Ishikawa (cell line): Measurements from ENCODE around the gene TMED4.

Experiments
- CEBPB ChIP-seq: IDR thresholded peaks from 2 replicates; pipeline ENCODE4 v1.6.1; 2012
- CREB1 ChIP-seq: IDR thresholded peaks from 2 replicates; pipeline ENCODE4 v1.6.1; 2012; ENCODE audit warnings: low read depth
- EGR1 ChIP-seq: IDR thresholded peaks from 2 replicates; pipeline ENCODE4 v1.6.1; 2012
- EP300 ChIP-seq: IDR thresholded peaks from 2 replicates; pipeline ENCODE4 v1.6.1; 2012; ENCODE audit warnings: borderline replicate concordance
- FOXM1 ChIP-seq: IDR thresholded peaks from 2 replicates; pipeline ENCODE4 v1.6.1; 2012; ENCODE audit warnings: low read depth, borderline replicate concordance
- MAX ChIP-seq: IDR thresholded peaks from 2 replicates; pipeline ENCODE4 v1.6.1; 2012
- NFIC ChIP-seq: IDR thresholded peaks from 2 replicates; pipeline ENCODE4 v1.6.1; 2012
- RAD21 ChIP-seq: IDR thresholded peaks from 2 replicates; pipeline ENCODE4 v1.6.1; 2012; ENCODE audit warnings: low read depth
- REST ChIP-seq: IDR thresholded peaks from 2 replicates; pipeline ENCODE4 v1.6.1; 2012; ENCODE audit warnings: low read depth, mild to moderate bottlenecking
- TAF1 ChIP-seq: IDR thresholded peaks from 2 replicates; pipeline ENCODE4 v1.6.1; 2012; ENCODE audit warnings: low read depth, mild to moderate bottlenecking
- TCF12 ChIP-seq: IDR thresholded peaks from 2 replicates; pipeline ENCODE4 v1.6.1; 2012; ENCODE audit warnings: low read depth
- TEAD4 ChIP-seq: IDR thresholded peaks from 2 replicates; pipeline ENCODE4 v1.6.1; 2012
- USF1 ChIP-seq: IDR thresholded peaks from 2 replicates; pipeline ENCODE4 v1.6.1; 2012
- YY1 ChIP-seq: IDR thresholded peaks from 2 replicates; pipeline ENCODE4 v1.6.1; 2012; ENCODE audit warnings: low read depth
- ZBTB7A ChIP-seq: IDR thresholded peaks from 2 replicates; pipeline ENCODE4 v1.6.1; 2012; ENCODE audit warnings: low read depth

The TMED4 gene

GRCh38 chr7:44599222-44599621, 17.2 kb upstream of the TMED4 start:
- TF ChIP-seq CEBPB (no peak), ZBTB7A (no peak), EGR1 (no peak), USF1 (no peak), FOXM1 (no peak), RAD21 (no peak), NFIC (no peak), TEAD4 (no peak), REST (no peak), TCF12 (no peak)

GRCh38 chr7:44595934-44596635, 14.1 kb upstream of the TMED4 start:
- TF ChIP-seq CEBPB: peak; percentile 89
- TF ChIP-seq ZBTB7A: no peak
- TF ChIP-seq NFIC: 0 out of 2 replicates have a peak, but pooled peaks have one; percentile 17

- TF ChIP-seq YY1 (no peak), TEAD4 (no peak), EGR1 (no peak), TCF12 (no peak), NFIC (no peak), FOXM1 (no peak), USF1 (no peak)
Observed at GRCh38 chr7:44590910-44591309, 8.9 kb upstream of the TMED4 start.

GRCh38 chr7:44587843-44588711, 6.0 kb upstream of the TMED4 start:
- TF ChIP-seq EP300: no peak
- TF ChIP-seq RAD21: peak; percentile 87

GRCh38 chr7:44583146-44583865, 1.3 kb upstream of the TMED4 start:
- no peak for TF ChIP-seq CEBPB
- TF ChIP-seq RAD21: no peak
- TF ChIP-seq REST: no peak
- no peak for TF ChIP-seq ZBTB7A
- no peak for TF ChIP-seq YY1
- no peak for TF ChIP-seq TEAD4
- no peak for TF ChIP-seq CREB1
- no peak for TF ChIP-seq FOXM1
- TF ChIP-seq TAF1: no peak
- no peak for TF ChIP-seq MAX
